ENCODE results near the gene PLCB2. TPM values are rescaled to one million over a fixed set of nuclear protein-coding genes. Genes with fewer than 3 reads are reported as not detected.
A peak's percentile ranks its signal among the peaks of the same experiment; 100 is the strongest.

Gene PLCB2
- total and polyA plus RNA-seq, 7 donors = 0.73 to 4.6 (median 2.0) TPM

DNA sequence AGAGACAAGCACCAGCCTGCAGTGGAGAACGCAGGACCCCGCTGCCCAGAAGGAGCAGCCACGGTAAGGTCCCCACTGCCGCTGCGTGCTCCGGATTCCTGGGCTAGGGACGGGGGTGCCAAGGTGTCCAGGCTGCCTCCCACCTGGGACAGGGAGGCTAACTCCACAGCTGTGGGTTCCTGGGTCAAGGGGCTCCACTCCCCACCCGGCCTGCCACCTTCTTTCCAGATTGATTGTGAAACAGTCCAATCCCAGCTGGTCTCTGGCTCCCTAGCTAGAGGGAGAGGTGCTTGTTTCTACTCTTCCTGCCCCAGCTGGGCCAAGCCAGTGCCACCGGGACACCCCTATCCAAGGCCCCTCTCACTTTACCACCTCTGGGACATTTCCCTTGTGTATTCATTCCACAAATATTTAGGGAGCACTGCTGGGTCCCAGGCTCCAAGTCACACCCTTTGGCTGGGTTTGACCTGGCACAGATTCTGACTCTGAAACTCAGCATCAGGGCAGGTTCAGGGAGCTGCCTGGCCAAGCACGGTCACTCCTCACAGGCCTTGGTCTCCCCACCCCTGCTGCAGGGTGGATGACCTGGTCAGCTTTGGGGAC lies 67.0 kb downstream of the PLCB2 start:
- Histone ChIP-seq H3K27ac (no peak overlapping the region), H3K9me3 (no peaks in the 10 kb centered on the region), H3K4me3 (no peak overlapping the region), H3K27me3 (ENCODE audit: insufficient read depth in 3 of 3, low read length in 2 of 3) (peaks cover 0 to 27% (median 0%) of the 10 kb centered on the region in 3 donors), H3K4me1 (no peaks in the 10 kb centered on the region), H3K36me3 (ENCODE audit: insufficient read depth in 1 of 2, low read depth in 1 of 2) (no peaks in the 10 kb centered on the region)
- ATAC-seq (no peak), DNase-seq (no peak)
- TF ChIP-seq CTCF (IDR thresholded peaks at IDR 0.05) = no peak
- intact Hi-C loops (cut with DNase I) = no loop called here
- WGBS, 3 donors = 88 to 96% (median 91%) methylated on average over 10 of the region's 10 CpGs

GRCh38 chr15:40239693-40240618 lies 67.8 kb downstream of the PLCB2 start:
- peaks cover 0 to 27% (median 0%) of the 10 kb centered on the region in 3 donors for H3K27me3 ChIP-seq (ENCODE audit: insufficient read depth in 3 of 3, low read length in 2 of 3)

GRCh38 chr15:40239404-40239692 lies 68.4 kb downstream of the PLCB2 start:
- Histone ChIP-seq H3K4me1 (no peaks in the 10 kb centered on the region), H3K27me3 (ENCODE audit: insufficient read depth in 3 of 3, low read length in 2 of 3) (peaks cover 0 to 27% (median 0%) of the 10 kb centered on the region in 3 donors), H3K9me3 (no peaks in the 10 kb centered on the region), H3K27ac (no peak overlapping the region), H3K4me3 (peak overlapping the region; percentile 50), H3K36me3 (ENCODE audit: insufficient read depth in 1 of 2, low read depth in 1 of 2) (no peaks in the 10 kb centered on the region)
- no peak for DNase-seq
- WGBS, 3 donors = 19 to 32% (median 24%) methylated on average over 5 of the region's 5 CpGs
- intact Hi-C loops (cut with DNase I) = no loop called here
- peak in 1 of 4 donors; percentile 15 for ATAC-seq
- no peak for TF ChIP-seq CTCF (IDR thresholded peaks at IDR 0.05)

More at GRCh38 chr15:40239693-40240618, 67.8 kb downstream of the PLCB2 start:
- DNase-seq = no peak
- Histone ChIP-seq H3K4me3 (no peak overlapping the region), H3K9me3 (no peaks in the 10 kb centered on the region), H3K36me3 (ENCODE audit: insufficient read depth in 1 of 2, low read depth in 1 of 2) (no peaks in the 10 kb centered on the region), H3K27ac (no peak overlapping the region), H3K4me1 (no peaks in the 10 kb centered on the region)
- no peak for TF ChIP-seq CTCF (IDR thresholded peaks at IDR 0.05)
- WGBS, 3 donors = 77 to 89% (median 79%) methylated on average over 19 of the region's 19 CpGs
- intact Hi-C loops (cut with DNase I) = no loop called here
- no peak for ATAC-seq

- Histone ChIP-seq H3K9me3 (no peaks in the 10 kb centered on the region), H3K27me3 (ENCODE audit: insufficient read depth in 3 of 3, low read length in 2 of 3) (peaks cover 0 to 27% (median 0%) of the 10 kb centered on the region in 3 donors), H3K36me3 (ENCODE audit: insufficient read depth in 1 of 2, low read depth in 1 of 2) (no peaks in the 10 kb centered on the region), H3K4me1 (no peaks in the 10 kb centered on the region), H3K4me3 (peak within 1 kb of the TSS; percentile 50), H3K27ac (no peak within 1 kb of the TSS)
- WGBS, 3 donors = 4 to 8% (median 5%) methylated on average over 27 to 39 of the region's 39 CpGs
- intact Hi-C loops (cut with DNase I) = no loop called here
- no peak for TF ChIP-seq CTCF (IDR thresholded peaks at IDR 0.05)
- DNase-seq (peak in 1 of 2 donors; percentile 68), ATAC-seq (peak; percentile 76 to 92 (median 90))
These were observed 69.0 kb downstream of the PLCB2 start, which contains the start of gene PAK6 for GRCh38 chr15:40238532-40239403. Gene PAK6 (plus strand): TSS chr15:40239063. CDS start chr15:40264786, 25,723 bp downstream.

Other genes with a start within 250 kb of the PLCB2 start
- 1 to 10 TPM; 1.5 to 5.9 (median 3.7) TPM for gene BMF, start 199.1 kb downstream of the PLCB2 start, total RNA-seq
- 1 to 10 TPM in 2 of 3 donors, under 1 TPM in 1; 0.65 to 7.2 (median 3.4) TPM for gene BMF, start 199.1 kb downstream of the PLCB2 start, polyA plus RNA-seq
- gene BUB1B, start 146.9 kb downstream of the PLCB2 start, total RNA-seq = 1 to 10 TPM in 1 of 4 donors, under 1 TPM in 1, not detected in 2; 0.71 to 1.0 TPM
- gene BUB1B, start 146.9 kb downstream of the PLCB2 start, polyA plus RNA-seq = under 1 TPM in 2 of 3 donors, not detected in 1; 0.10 to 0.42 TPM
- gene PAK6, start 68.9 kb downstream of the PLCB2 start, total RNA-seq = 1 to 10 TPM in 2 of 4 donors, under 1 TPM in 2; 0.44 to 3.0 (median 1.2) TPM
- 1 to 10 TPM in 1 of 3 donors, under 1 TPM in 2; 0.03 to 1.1 (median 0.47) TPM for gene PAK6, start 68.9 kb downstream of the PLCB2 start, polyA plus RNA-seq
- gene ANKRD63, start 24.9 kb downstream of the PLCB2 start, total RNA-seq = not detected
- gene ANKRD63, start 24.9 kb downstream of the PLCB2 start, polyA plus RNA-seq = not detected
- 10 to 100 TPM; 22.3 to 32.4 (median 28.9) TPM for gene INAFM2, start 15.8 kb upstream of the PLCB2 start, total RNA-seq
- 10 to 100 TPM in 1 of 3 donors, 1 to 10 TPM in 2; 5.8 to 14.5 (median 7.9) TPM for gene INAFM2, start 15.8 kb upstream of the PLCB2 start, polyA plus RNA-seq
- 100 to 1,000 TPM in 3 of 4 donors, 10 to 100 TPM in 1; 87.0 to 161 (median 129) TPM for gene CCDC9B, start 33.0 kb upstream of the PLCB2 start, total RNA-seq
- gene CCDC9B, start 33.0 kb upstream of the PLCB2 start, polyA plus RNA-seq = 10 to 100 TPM; 14.5 to 50.5 (median 23.2) TPM
- not detected for gene PHGR1, start 43.1 kb upstream of the PLCB2 start, total RNA-seq
- gene PHGR1, start 43.1 kb upstream of the PLCB2 start, polyA plus RNA-seq = 1 to 10 TPM in 2 of 3 donors, under 1 TPM in 1; 0.49 to 4.8 (median 1.4) TPM
- gene DISP2, start 50.3 kb upstream of the PLCB2 start, total RNA-seq = 1 to 10 TPM in 1 of 4 donors, under 1 TPM in 3; 0.05 to 2.4 (median 0.72) TPM
- under 1 TPM; 0.42 to 0.79 (median 0.52) TPM for gene DISP2, start 50.3 kb upstream of the PLCB2 start, polyA plus RNA-seq
- gene KNSTRN, start 74.8 kb upstream of the PLCB2 start, total RNA-seq = 10 to 100 TPM in 2 of 4 donors, 1 to 10 TPM in 2; 7.7 to 21.3 (median 11.6) TPM
- 10 to 100 TPM; 11.5 to 21.5 (median 18.7) TPM for gene KNSTRN, start 74.8 kb upstream of the PLCB2 start, polyA plus RNA-seq
- 100 to 1,000 TPM in 1 of 4 donors, 10 to 100 TPM in 3; 46.5 to 102 (median 61.4) TPM for gene IVD, start 97.9 kb upstream of the PLCB2 start, total RNA-seq
- gene IVD, start 97.9 kb upstream of the PLCB2 start, polyA plus RNA-seq = 10 to 100 TPM; 27.1 to 35.6 (median 32.6) TPM
- gene BAHD1, start 133.0 kb upstream of the PLCB2 start, total RNA-seq = 10 to 100 TPM; 12.5 to 15.6 (median 13.4) TPM
- gene BAHD1, start 133.0 kb upstream of the PLCB2 start, polyA plus RNA-seq = 10 to 100 TPM in 2 of 3 donors, 1 to 10 TPM in 1; 9.9 to 14.6 (median 12.3) TPM
- gene CHST14, start 163.0 kb upstream of the PLCB2 start, total RNA-seq = 1 to 10 TPM; 3.8 to 5.3 (median 4.2) TPM
- gene CHST14, start 163.0 kb upstream of the PLCB2 start, polyA plus RNA-seq = 1 to 10 TPM; 2.5 to 4.5 (median 2.8) TPM